HEK293 (cell line): ENCODE data around the gene SOX5.

Experiments
- CTCF ChIA-PET: fragments of 350-600 bp; formaldehyde crosslinking; extraction: SDS; loops from one replicate; lab custom pipeline; 2021; ENCODE audit warnings: antibody characterized with exemption; lab: Yijun Ruan, JAX
- POLR2A ChIA-PET: fragments of 300-600 bp; formaldehyde crosslinking; extraction: SDS; loops from one replicate; lab custom pipeline; 2020; ENCODE audit warnings: antibody characterized with exemption, inconsistent platforms; lab: Yijun Ruan, JAX
- H3K27ac ChIP-seq: fragments of 200-500 bp; sonication (Bioruptor generic); 2 replicates; pipeline ENCODE4 v1.5.1; 2014; ENCODE audit warnings: low read depth, low read length, control low read depth, inconsistent platforms; ENCODE audit errors: extremely low read depth
- H3K36me3 ChIP-seq, 2 experiments: fragments of 200-500 bp in 1 of 2; sonication (Bioruptor generic) in 1 of 2; 1 replicate in 1 of 2; 2 replicates in 1 of 2; pipeline ENCODE4 v1.5.1; 2014 to 2017; ENCODE audit warnings: inconsistent platforms in 2 of 2, low read length in 2 of 2; ENCODE audit not compliant: control insufficient read depth in 2 of 2, insufficient read depth in 1 of 2
- H3K4me1 ChIP-seq: fragments of 200-500 bp; sonication (Bioruptor generic); 2 replicates; pipeline ENCODE4 v1.5.1; 2014; ENCODE audit warnings: mild to moderate bottlenecking, low read length, inconsistent platforms; ENCODE audit not compliant: control insufficient read depth, insufficient read depth
- H3K4me3 ChIP-seq: 2 replicates; pipeline ENCODE4 v1.5.1; 2011; ENCODE audit warnings: low read depth, mild to moderate bottlenecking, control low read depth, low read length, moderate library complexity
- H3K9me3 ChIP-seq: fragments of 200-500 bp; sonication (Bioruptor generic); 2 replicates; pipeline ENCODE4 v1.5.1; 2014; ENCODE audit warnings: low read depth, low read length, inconsistent platforms; ENCODE audit not compliant: control insufficient read depth, insufficient read depth
- GLIS1 ChIP-seq: fragments of 450-650 bp; formaldehyde crosslinking; IDR thresholded peaks from 2 replicates; pipeline ENCODE4 v1.5.1; 2016; ENCODE audit warnings: missing biosample characterization, missing genetic modification characterization
- HIC1 ChIP-seq: fragments of 450-650 bp; formaldehyde crosslinking; IDR thresholded peaks from 2 replicates; pipeline ENCODE4 v1.5.1; 2016; ENCODE audit warnings: missing biosample characterization, missing genetic modification characterization
- KLF10 ChIP-seq: fragments of 450-650 bp; IDR thresholded peaks from 2 replicates; pipeline ENCODE4 v1.5.1; 2018; ENCODE audit warnings: missing biosample characterization, mild to moderate bottlenecking, missing genetic modification characterization
- PRDM1 ChIP-seq: fragments of 450-650 bp; formaldehyde crosslinking; IDR thresholded peaks from 2 replicates; pipeline ENCODE4; 2016; ENCODE audit warnings: missing biosample characterization, missing genetic modification characterization
- ZNF114 ChIP-seq: fragments of 450-650 bp; formaldehyde crosslinking; IDR thresholded peaks from 2 replicates; pipeline ENCODE4 v1.5.0; 2017; ENCODE audit warnings: missing biosample characterization, missing genetic modification characterization
- ZNF184 ChIP-seq: fragments of 450-650 bp; IDR thresholded peaks from 2 replicates; pipeline ENCODE4 v1.5.1; 2018; ENCODE audit warnings: missing biosample characterization, mild to moderate bottlenecking, missing genetic modification characterization
- ZNF202 ChIP-seq: fragments of 450-650 bp; formaldehyde crosslinking; IDR thresholded peaks from 2 replicates; pipeline ENCODE4 v1.5.1; 2016; ENCODE audit warnings: missing biosample characterization, missing genetic modification characterization, borderline replicate concordance
- ZNF221 ChIP-seq: fragments of 450-650 bp; formaldehyde crosslinking; IDR thresholded peaks from 2 replicates; pipeline ENCODE4 v1.5.1; 2017; ENCODE audit warnings: missing biosample characterization, missing genetic modification characterization, borderline replicate concordance
- ZNF280C ChIP-seq: fragments of 450-650 bp; formaldehyde crosslinking; IDR thresholded peaks from 2 replicates; pipeline ENCODE4 v1.5.1; 2016; ENCODE audit warnings: missing biosample characterization, missing genetic modification characterization
- ZNF398 ChIP-seq: fragments of 450-650 bp; formaldehyde crosslinking; IDR thresholded peaks from 2 replicates; pipeline ENCODE4 v1.5.1; 2017; ENCODE audit warnings: missing biosample characterization, missing genetic modification characterization
- ZNF404 ChIP-seq: fragments of 450-650 bp; formaldehyde crosslinking; IDR thresholded peaks from 2 replicates; pipeline ENCODE4 v1.5.1; 2017; ENCODE audit warnings: missing biosample characterization, missing genetic modification characterization
- ZNF501 ChIP-seq: fragments of 450-650 bp; formaldehyde crosslinking; IDR thresholded peaks from 2 replicates; pipeline ENCODE4 v1.5.1; 2016; ENCODE audit warnings: missing biosample characterization, missing genetic modification characterization
- ZNF544 ChIP-seq: fragments of 450-650 bp; formaldehyde crosslinking; IDR thresholded peaks from 2 replicates; pipeline ENCODE4 v1.5.0; 2017; ENCODE audit warnings: missing biosample characterization, missing genetic modification characterization
- ZNF624 ChIP-seq: fragments of 450-650 bp; formaldehyde crosslinking; IDR thresholded peaks from 2 replicates; pipeline ENCODE4 v1.5.1; 2017; ENCODE audit warnings: missing biosample characterization, missing genetic modification characterization
- ZNF629 ChIP-seq: fragments of 450-650 bp; formaldehyde crosslinking; IDR thresholded peaks from 2 replicates; pipeline ENCODE4 v1.5.1; 2017; ENCODE audit warnings: missing biosample characterization, missing genetic modification characterization
- ZNF677 ChIP-seq: fragments of 450-650 bp; IDR thresholded peaks from 2 replicates; pipeline ENCODE4 v1.5.0; 2018; ENCODE audit warnings: missing biosample characterization, mild to moderate bottlenecking, missing genetic modification characterization, moderate library complexity
- ZNF747 ChIP-seq: fragments of 450-650 bp; formaldehyde crosslinking; IDR thresholded peaks from 2 replicates; pipeline ENCODE4 v1.5.1; 2016; ENCODE audit warnings: missing biosample characterization, missing genetic modification characterization
- ZNF830 ChIP-seq: fragments of 450-650 bp; IDR thresholded peaks from 2 replicates; pipeline ENCODE4 v1.5.0; 2018; ENCODE audit warnings: missing biosample characterization, missing genetic modification characterization, low read depth, mild to moderate bottlenecking, moderate library complexity
- ZSCAN5A ChIP-seq: fragments of 450-650 bp; formaldehyde crosslinking; IDR thresholded peaks from 2 replicates; pipeline ENCODE4 v1.5.1; 2016; ENCODE audit warnings: missing biosample characterization, missing genetic modification characterization
- TF ChIP-seq, protein P1 (sequence below): fragments of 450-650 bp; formaldehyde crosslinking; conservative IDR thresholded peaks from 2 replicates; pipeline ENCODE4 v1.5.1; 2016; ENCODE audit warnings: low read depth, missing biosample characterization, missing genetic modification characterization

Gene SOX5

DNA sequence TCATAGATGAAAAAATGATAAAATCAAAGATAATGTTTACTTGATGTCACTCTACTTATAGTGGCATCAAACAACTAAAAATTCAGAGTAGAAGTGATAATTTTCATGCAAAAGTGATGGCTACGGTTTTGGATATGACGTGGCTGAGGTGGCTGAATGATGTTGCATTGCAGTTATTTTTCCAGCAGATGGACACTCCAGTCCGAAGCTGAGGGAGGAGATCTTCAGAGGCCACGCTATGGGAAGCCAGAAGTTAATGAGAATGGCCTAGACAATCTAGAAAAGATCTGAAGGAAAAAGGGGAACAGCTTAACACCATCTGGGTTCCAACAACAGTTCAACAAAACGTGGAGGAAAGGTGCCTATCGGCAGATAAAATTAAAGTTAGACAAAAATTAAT lies 279.8 kb downstream of the SOX5 start (continued):
- TF ChIP-seq HIC1 (tag by site-specific recombination) (no peak), ZNF747 (tag by site-specific recombination) (no peak), ZSCAN5A (tag by site-specific recombination) (no peak), ZNF398 (tag by site-specific recombination) (no peak), ZNF404 (tag by site-specific recombination) (no peak)

GRCh38 chr12:23666866-23667265 lies 282.6 kb downstream of the SOX5 start:
- no peak overlapping the region for H3K4me3 ChIP-seq
- H3K9me3 ChIP-seq: no peaks in the 10 kb centered on the region
- ChIA-PET POLR2A (no interaction called here), CTCF (interaction anchor here (0.6 kb wide), 1 partner anchor 131 kb away, joined by 4 read pairs; no protein-coding TSS in a partner anchor)
- no peaks in the 10 kb centered on the region for H3K36me3 ChIP-seq
- H3K27ac ChIP-seq: no peak overlapping the region
- TF ChIP-seq, protein P1, sequence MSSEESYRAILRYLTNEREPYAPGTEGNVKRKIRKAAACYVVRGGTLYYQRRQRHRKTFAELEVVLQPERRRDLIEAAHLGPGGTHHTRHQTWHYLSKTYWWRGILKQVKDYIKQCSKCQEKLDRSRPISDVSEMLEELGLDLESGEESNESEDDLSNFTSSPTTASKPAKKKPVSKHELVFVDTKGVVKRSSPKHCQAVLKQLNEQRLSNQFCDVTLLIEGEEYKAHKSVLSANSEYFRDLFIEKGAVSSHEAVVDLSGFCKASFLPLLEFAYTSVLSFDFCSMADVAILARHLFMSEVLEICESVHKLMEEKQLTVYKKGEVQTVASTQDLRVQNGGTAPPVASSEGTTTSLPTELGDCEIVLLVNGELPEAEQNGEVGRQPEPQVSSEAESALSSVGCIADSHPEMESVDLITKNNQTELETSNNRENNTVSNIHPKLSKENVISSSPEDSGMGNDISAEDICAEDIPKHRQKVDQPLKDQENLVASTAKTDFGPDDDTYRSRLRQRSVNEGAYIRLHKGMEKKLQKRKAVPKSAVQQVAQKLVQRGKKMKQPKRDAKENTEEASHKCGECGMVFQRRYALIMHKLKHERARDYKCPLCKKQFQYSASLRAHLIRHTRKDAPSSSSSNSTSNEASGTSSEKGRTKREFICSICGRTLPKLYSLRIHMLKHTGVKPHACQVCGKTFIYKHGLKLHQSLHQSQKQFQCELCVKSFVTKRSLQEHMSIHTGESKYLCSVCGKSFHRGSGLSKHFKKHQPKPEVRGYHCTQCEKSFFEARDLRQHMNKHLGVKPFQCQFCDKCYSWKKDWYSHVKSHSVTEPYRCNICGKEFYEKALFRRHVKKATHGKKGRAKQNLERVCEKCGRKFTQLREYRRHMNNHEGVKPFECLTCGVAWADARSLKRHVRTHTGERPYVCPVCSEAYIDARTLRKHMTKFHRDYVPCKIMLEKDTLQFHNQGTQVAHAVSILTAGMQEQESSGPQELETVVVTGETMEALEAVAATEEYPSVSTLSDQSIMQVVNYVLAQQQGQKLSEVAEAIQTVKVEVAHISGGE (tag by site-specific recombination): no peak
- no peak for TF ChIP-seq ZNF280C (tag by site-specific recombination)
- TF ChIP-seq ZNF202: no peak
- no peak for TF ChIP-seq ZNF629 (tag by site-specific recombination)
- no peak for TF ChIP-seq KLF10 (tag by site-specific recombination)
- TF ChIP-seq ZNF624 (tag by site-specific recombination): no peak
- TF ChIP-seq ZNF544 (tag by site-specific recombination): no peak
- TF ChIP-seq ZNF677 (tag by site-specific recombination): no peak
- TF ChIP-seq ZNF221 (tag by site-specific recombination): no peak
- no peak for TF ChIP-seq ZNF184
- TF ChIP-seq GLIS1 (tag by site-specific recombination): no peak
- TF ChIP-seq ZNF114 (tag by site-specific recombination): no peak
- TF ChIP-seq ZNF830 (tag by site-specific recombination): no peak
- TF ChIP-seq PRDM1: no peak
- TF ChIP-seq ZNF501 (tag by site-specific recombination): no peak
- H3K4me1 ChIP-seq: no peaks in the 10 kb centered on the region
